ENCODE results near the gene SLC23A3. TPM values are rescaled to one million over a fixed set of nuclear protein-coding genes. Genes with fewer than 3 reads are reported as not detected.

Gene SLC23A3
- polyA plus RNA-seq, 4 donors: 4.3 to 26.6 (median 12.1) TPM

GRCh38 chr2:219179601-219180465, 10.0 kb upstream of the SLC23A3 start:
- peaks cover 5 to 10% (median 7%) of the 10 kb centered on the region in 3 donors for H3K4me1 ChIP-seq (ENCODE audit: control insufficient read depth in 3 of 3, insufficient read depth in 2 of 3, low read depth in 1 of 3, low read length in 2 of 3)
- peaks cover 23 to 56% (median 26%) of the 10 kb centered on the region in 3 donors for H3K36me3 ChIP-seq (ENCODE audit: control insufficient read depth in 3 of 3, insufficient read depth in 2 of 3, low read depth in 1 of 3, low read length in 3 of 3)
- no peak overlapping the region for H3K27ac ChIP-seq (ENCODE audit: low read depth in 1 of 3, low read length in 2 of 3)
- H3K9me3 ChIP-seq (ENCODE audit: control insufficient read depth in 2 of 2, insufficient read depth in 1 of 2, low read depth in 1 of 2, low read length in 1 of 2): no peaks in the 10 kb centered on the region
- H3K4me3 ChIP-seq (ENCODE audit: low read depth in 1 of 3, low read length in 3 of 3): peak overlapping the region in 1 of 3 donors; percentile 59
- H3K27me3 ChIP-seq (ENCODE audit: control insufficient read depth in 3 of 3, insufficient read depth in 3 of 3, low read length in 3 of 3): no peaks in the 10 kb centered on the region
- WGBS, 3 donors: 91 to 97% (median 94%) methylated on average over 9 of the region's 9 CpGs
- FAIRE-seq (no peak), DNase-seq (no peak)

- peaks cover 7 to 10% (median 7%) of the 10 kb centered on the region in 3 donors for H3K4me1 ChIP-seq (ENCODE audit: control insufficient read depth in 3 of 3, insufficient read depth in 2 of 3, low read depth in 1 of 3, low read length in 2 of 3)
- FAIRE-seq: no peak
- WGBS, 3 donors: 3% methylated on average over 28 to 45 of the region's 45 CpGs
- H3K27ac ChIP-seq (ENCODE audit: low read depth in 1 of 3, low read length in 2 of 3): peak overlapping the region; percentile 46 to 100 (median 98)
- H3K9me3 ChIP-seq (ENCODE audit: control insufficient read depth in 2 of 2, insufficient read depth in 1 of 2, low read depth in 1 of 2, low read length in 1 of 2): no peaks in the 10 kb centered on the region
- peaks cover 25 to 64% (median 29%) of the 10 kb centered on the region in 3 donors for H3K36me3 ChIP-seq (ENCODE audit: control insufficient read depth in 3 of 3, insufficient read depth in 2 of 3, low read depth in 1 of 3, low read length in 3 of 3)
- DNase-seq: peak in 1 of 2 donors; percentile 45
- H3K27me3 ChIP-seq (ENCODE audit: control insufficient read depth in 3 of 3, insufficient read depth in 3 of 3, low read length in 3 of 3): no peaks in the 10 kb centered on the region
- H3K4me3 ChIP-seq (ENCODE audit: low read depth in 1 of 3, low read length in 3 of 3): peak overlapping the region; percentile 59 to 95 (median 95)
These were observed 8.7 kb upstream of the SLC23A3 start for GRCh38 chr2:219178377-219179175.

DNA sequence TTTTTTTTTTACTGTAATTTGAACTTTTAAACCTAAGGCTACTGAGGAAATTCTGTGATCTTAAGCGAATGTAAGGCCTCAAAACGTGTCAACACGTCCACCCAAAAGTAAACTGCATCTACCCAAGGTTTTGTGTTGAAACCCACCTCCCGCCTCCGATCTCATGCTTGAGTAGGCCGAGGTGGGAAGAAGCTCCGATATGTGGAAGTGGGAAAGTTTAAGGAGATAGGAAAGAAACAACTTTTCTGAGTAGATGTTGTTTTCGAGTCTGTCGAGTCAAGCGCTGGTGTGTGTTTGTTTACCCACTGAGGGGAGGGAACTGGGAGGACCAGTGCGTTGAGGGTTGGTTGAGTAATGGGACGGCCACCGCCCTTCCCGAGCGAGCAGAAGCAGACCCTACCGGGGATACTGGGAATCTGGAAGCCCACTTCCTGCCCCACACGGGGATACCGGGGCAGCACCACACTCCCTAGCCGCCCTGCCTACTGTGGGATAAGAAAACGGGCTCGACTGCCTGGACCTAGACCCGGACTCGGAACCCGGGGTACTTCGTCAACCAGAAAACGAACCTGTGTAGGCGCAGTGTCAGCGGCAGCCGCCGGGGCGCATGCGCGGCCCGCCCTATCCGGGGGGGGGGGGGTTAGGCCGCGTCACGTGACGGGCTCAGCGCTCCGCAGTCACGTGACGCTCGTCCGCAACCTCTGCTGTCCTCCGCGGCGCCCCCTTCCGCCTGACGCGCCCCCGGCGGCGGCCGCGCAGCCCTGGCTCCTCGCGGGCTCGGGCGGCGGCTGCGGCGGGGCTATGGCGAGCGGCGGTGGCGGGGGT, 7.9 kb upstream of the SLC23A3 start, which contains the start of gene RETREG2:
TSS of gene RETREG2 (plus strand) at position 724 of the 825 bp plus-strand sequence. CDS start at position 802, 78 bp downstream.
- FAIRE-seq (no peak), DNase-seq (peak; percentile 90 to 98)
- 0% methylated on average over 36 to 67 of the region's 67 CpGs for WGBS, 3 donors
- peak within 1 kb of the TSS; percentile 86 to 95 (median 95) for H3K4me3 ChIP-seq (ENCODE audit: low read depth in 1 of 3, low read length in 3 of 3)
- peaks cover 23 to 65% (median 31%) of the 10 kb centered on the region in 3 donors for H3K36me3 ChIP-seq (ENCODE audit: control insufficient read depth in 3 of 3, insufficient read depth in 2 of 3, low read depth in 1 of 3, low read length in 3 of 3)
- no peaks in the 10 kb centered on the region for H3K9me3 ChIP-seq (ENCODE audit: control insufficient read depth in 2 of 2, insufficient read depth in 1 of 2, low read depth in 1 of 2, low read length in 1 of 2)
- peaks cover 7 to 10% (median 7%) of the 10 kb centered on the region in 3 donors for H3K4me1 ChIP-seq (ENCODE audit: control insufficient read depth in 3 of 3, insufficient read depth in 2 of 3, low read depth in 1 of 3, low read length in 2 of 3)
- H3K27ac ChIP-seq (ENCODE audit: low read depth in 1 of 3, low read length in 2 of 3): peak within 1 kb of the TSS; percentile 98 to 100 (median 100)
- no peaks in the 10 kb centered on the region for H3K27me3 ChIP-seq (ENCODE audit: control insufficient read depth in 3 of 3, insufficient read depth in 3 of 3, low read length in 3 of 3)

GRCh38 chr2:219176818-219177551, 7.2 kb upstream of the SLC23A3 start, which contains the start of gene CNPPD1:
Gene CNPPD1 (minus strand): TSS chr2:219176925. CDS start chr2:219176828, 97 bp downstream.
- peaks cover 17 to 65% (median 25%) of the 10 kb centered on the region in 3 donors for H3K36me3 ChIP-seq (ENCODE audit: control insufficient read depth in 3 of 3, insufficient read depth in 2 of 3, low read depth in 1 of 3, low read length in 3 of 3)
- peaks cover 7 to 10% (median 7%) of the 10 kb centered on the region in 3 donors for H3K4me1 ChIP-seq (ENCODE audit: control insufficient read depth in 3 of 3, insufficient read depth in 2 of 3, low read depth in 1 of 3, low read length in 2 of 3)
- H3K9me3 ChIP-seq (ENCODE audit: control insufficient read depth in 2 of 2, insufficient read depth in 1 of 2, low read depth in 1 of 2, low read length in 1 of 2): no peaks in the 10 kb centered on the region
- H3K4me3 ChIP-seq (ENCODE audit: low read depth in 1 of 3, low read length in 3 of 3): peak within 1 kb of the TSS; percentile 78 to 95 (median 86)
- no peaks in the 10 kb centered on the region for H3K27me3 ChIP-seq (ENCODE audit: control insufficient read depth in 3 of 3, insufficient read depth in 3 of 3, low read length in 3 of 3)
- H3K27ac ChIP-seq (ENCODE audit: low read depth in 1 of 3, low read length in 2 of 3): peak within 1 kb of the TSS; percentile 98 to 100 (median 100)
- DNase-seq (peak; percentile 93 to 97), FAIRE-seq (no peak)
- 0 to 1% (median 0%) methylated on average over 57 to 69 of the region's 69 CpGs for WGBS, 3 donors

GRCh38 chr2:219175928-219176817, 6.3 kb upstream of the SLC23A3 start:
- Histone ChIP-seq H3K9me3 (ENCODE audit: control insufficient read depth in 2 of 2, insufficient read depth in 1 of 2, low read depth in 1 of 2, low read length in 1 of 2) (no peaks in the 10 kb centered on the region), H3K4me1 (ENCODE audit: control insufficient read depth in 3 of 3, insufficient read depth in 2 of 3, low read depth in 1 of 3, low read length in 2 of 3) (peaks cover 7 to 10% (median 7%) of the 10 kb centered on the region in 3 donors), H3K27ac (ENCODE audit: low read depth in 1 of 3, low read length in 2 of 3) (peak overlapping the region; percentile 98 to 100 (median 100)), H3K36me3 (ENCODE audit: control insufficient read depth in 3 of 3, insufficient read depth in 2 of 3, low read depth in 1 of 3, low read length in 3 of 3) (peaks cover 8 to 65% (median 23%) of the 10 kb centered on the region in 3 donors), H3K4me3 (ENCODE audit: low read depth in 1 of 3, low read length in 3 of 3) (peak overlapping the region; percentile 78 to 95 (median 86)), H3K27me3 (ENCODE audit: control insufficient read depth in 3 of 3, insufficient read depth in 3 of 3, low read length in 3 of 3) (no peaks in the 10 kb centered on the region)
- WGBS, 3 donors: 1 to 3% (median 2%) methylated on average over 29 to 45 of the region's 45 CpGs
- DNase-seq: peak in 1 of 2 donors; percentile 71
- no peak for FAIRE-seq

GRCh38 chr2:219175486-219175885, 5.7 kb upstream of the SLC23A3 start:
- 79 to 85% (median 80%) methylated on average over 7 of the region's 7 CpGs for WGBS, 3 donors
- Histone ChIP-seq H3K27me3 (ENCODE audit: control insufficient read depth in 3 of 3, insufficient read depth in 3 of 3, low read length in 3 of 3) (no peaks in the 10 kb centered on the region), H3K9me3 (ENCODE audit: control insufficient read depth in 2 of 2, insufficient read depth in 1 of 2, low read depth in 1 of 2, low read length in 1 of 2) (no peaks in the 10 kb centered on the region), H3K36me3 (ENCODE audit: control insufficient read depth in 3 of 3, insufficient read depth in 2 of 3, low read depth in 1 of 3, low read length in 3 of 3) (peaks cover 2 to 58% (median 16%) of the 10 kb centered on the region in 3 donors), H3K4me3 (ENCODE audit: low read depth in 1 of 3, low read length in 3 of 3) (peak overlapping the region in 2 of 3 donors; percentile 86 to 95), H3K4me1 (ENCODE audit: control insufficient read depth in 3 of 3, insufficient read depth in 2 of 3, low read depth in 1 of 3, low read length in 2 of 3) (peaks cover 7 to 15% (median 7%) of the 10 kb centered on the region in 3 donors), H3K27ac (ENCODE audit: low read depth in 1 of 3, low read length in 2 of 3) (no peak overlapping the region)
- DNase-seq: no peak
- no peak for FAIRE-seq

Measured in small intestine (tissue), 7 donors.